ENCODE data around the gene GSK3B. TPM values are rescaled to one million over a fixed set of nuclear protein-coding genes. Genes with fewer than 3 reads are reported as not detected.

The GSK3B gene
- total RNA-seq, 1 donor from 2014 or later: 11.8 TPM

- H3K36me3 ChIP-seq: peaks cover 0 to 3% of the 10 kb centered on the region in 2 donors
- H3K4me3 ChIP-seq: no peak overlapping the region
- H3K27me3 ChIP-seq: no peaks in the 10 kb centered on the region
- peaks cover 0 to 6% of the 10 kb centered on the region in 2 donors for H3K4me1 ChIP-seq
- no peak for TF ChIP-seq CTCF (IDR thresholded peaks at IDR 0.05)
- intact Hi-C loops (cut with DNase I): no loop called here
- DNase-seq (ENCODE audit: low spot score in 2 of 2): no peak
- H3K27ac ChIP-seq: no peak overlapping the region
- H3K9me3 ChIP-seq: no peaks in the 10 kb centered on the region
These were observed 116.9 kb downstream of the GSK3B start for GRCh38 chr3:119977353-119977752.

- no peak for DNase-seq (ENCODE audit: low spot score in 2 of 2)
- H3K27me3 ChIP-seq: no peaks in the 10 kb centered on the region
- H3K27ac ChIP-seq: no peak overlapping the region
- no peaks in the 10 kb centered on the region for H3K36me3 ChIP-seq
- intact Hi-C loops (cut with DNase I): no loop called here
- no peak overlapping the region for H3K4me3 ChIP-seq
- no peaks in the 10 kb centered on the region for H3K9me3 ChIP-seq
- peaks cover 0 to 6% of the 10 kb centered on the region in 2 donors for H3K4me1 ChIP-seq
- TF ChIP-seq CTCF (IDR thresholded peaks at IDR 0.05): no peak
These were observed 118.0 kb downstream of the GSK3B start for GRCh38 chr3:119976214-119976613.

GRCh38 chr3:119974656-119975055 is 119.6 kb downstream of the GSK3B start:
- no peak for DNase-seq (ENCODE audit: low spot score in 2 of 2)
- Histone ChIP-seq H3K4me3 (no peak overlapping the region), H3K27ac (no peak overlapping the region), H3K27me3 (no peaks in the 10 kb centered on the region), H3K9me3 (no peaks in the 10 kb centered on the region), H3K36me3 (no peaks in the 10 kb centered on the region), H3K4me1 (peaks cover 0 to 10% of the 10 kb centered on the region in 2 donors)
- intact Hi-C loops (cut with DNase I): no loop called here
- no peak for TF ChIP-seq CTCF (IDR thresholded peaks at IDR 0.05)

- TF ChIP-seq CTCF (IDR thresholded peaks at IDR 0.05): no peak
- H3K27me3 ChIP-seq: no peaks in the 10 kb centered on the region
- intact Hi-C loops (cut with DNase I): no loop called here
- H3K4me3 ChIP-seq: no peak overlapping the region
- H3K27ac ChIP-seq: no peak overlapping the region
- peaks cover 0 to 6% of the 10 kb centered on the region in 2 donors for H3K4me1 ChIP-seq
- H3K9me3 ChIP-seq: no peaks in the 10 kb centered on the region
- no peak for DNase-seq (ENCODE audit: low spot score in 2 of 2)
- no peaks in the 10 kb centered on the region for H3K36me3 ChIP-seq
These were observed 121.1 kb downstream of the GSK3B start for GRCh38 chr3:119973018-119973646.

- TF ChIP-seq CTCF (IDR thresholded peaks at IDR 0.05): no peak
- Histone ChIP-seq H3K27me3 (no peaks in the 10 kb centered on the region), H3K27ac (no peak overlapping the region), H3K9me3 (no peaks in the 10 kb centered on the region), H3K4me1 (peaks cover 0 to 4% of the 10 kb centered on the region in 2 donors), H3K36me3 (no peaks in the 10 kb centered on the region), H3K4me3 (no peak overlapping the region)
- intact Hi-C loops (cut with DNase I): no loop called here
- no peak for DNase-seq (ENCODE audit: low spot score in 2 of 2)
These were observed 124.5 kb downstream of the GSK3B start for GRCh38 chr3:119969759-119970158.

Data from ascending aorta (tissue), 2 donors.